GM12874 (cell line): Measurements from ENCODE around the gene ADGRA1.

ENCODE experiments used
- CTCF ChIP-seq: IDR thresholded peaks from 2 replicates; pipeline ENCODE4 v1.5.1; 2011; ENCODE audit warnings: low read depth, mild to moderate bottlenecking, control low read depth, low read length, moderate library complexity; ENCODE audit not compliant: insufficient read depth

Gene ADGRA1

GRCh38 chr10:133156674-133157579, 69.2 kb downstream of the ADGRA1 start:
- TF ChIP-seq CTCF = no peak

GRCh38 chr10:133157662-133158436, 70.1 kb downstream of the ADGRA1 start:
- TF ChIP-seq CTCF = no peak

GRCh38 chr10:133158437-133158755, 70.7 kb downstream of the ADGRA1 start:
- no peak for TF ChIP-seq CTCF

- TF ChIP-seq CTCF = no peak
These were observed 71.3 kb downstream of the ADGRA1 start for GRCh38 chr10:133158756-133159610.

- no peak for TF ChIP-seq CTCF
These were observed 71.9 kb downstream of the ADGRA1 start for GRCh38 chr10:133159611-133159949.

- TF ChIP-seq CTCF = no peak
These were observed 72.5 kb downstream of the ADGRA1 start, which contains the start of gene KNDC1 for GRCh38 chr10:133159950-133160825. TSS of gene KNDC1 (plus strand) at chr10:133160219. CDS start at chr10:133160468, 249 bp downstream.
